H1 (cell line): Measurements from ENCODE around the gene TAF1B. TPM values are rescaled to one million over a fixed set of nuclear protein-coding genes. Genes with fewer than 3 reads are reported as not detected.

ENCODE experiments used
- CHD2 ChIP-seq: IDR thresholded peaks from 2 replicates; pipeline ENCODE4 v1.6.1; 2012; ENCODE audit warnings: low read length, improper control_type of control experiment
- polyA plus RNA-seq, 7 experiments: library from polyadenylated mRNA; depleted of rRNA in 3 of 7; stranded (reverse) in 5 of 7; unstranded in 2 of 7; fragments of >200 nt in 5 of 7; fragments of 200-250 nt in 2 of 7; gene quantifications; 1 replicate in 5 of 7; 2 replicates in 1 of 7; 4 replicates in 1 of 7; pipeline versions ENCODE4 v1.2.1 to v1.2.3, GENCODE V29; 2011 to 2013; ENCODE audit warnings: missing spikeins in 2 of 7, mixed read lengths in 2 of 7
- total RNA-seq: library from RNA; stranded (reverse); fragmentation: NEBNext Ultra II Directional; extraction: Animal tissue kit (Norgen Biotek cat#: 25700); gene quantifications from 2 replicates; pipeline ENCODE4 v1.2.1, GENCODE V29; 2021

The TAF1B gene
- total and polyA plus RNA-seq, 2 of the 8 experiments (the other 6 are each of a cell fraction or from before 2014, with no cell fraction given): 6.6 to 25.2 TPM

- TF ChIP-seq CHD2: no peak
These were observed 3.9 kb downstream of the TAF1B start (continued) for GRCh38 chr2:9847140-9847539.
